ENCODE measurements around the gene ACAN. TPM values are rescaled to one million over a fixed set of nuclear protein-coding genes. Genes with fewer than 3 reads are reported as not detected.

The ACAN gene
- polyA plus RNA-seq, 1 donor, result 0.16 TPM

GRCh38 chr15:88818920-88819319, 15.7 kb downstream of the ACAN start:
- no CpG with 5 or more reads among the region's 2 CpGs for WGBS (ENCODE audit: insufficient coverage, low lambda C conversion rate)
- no peak overlapping the region for H3K4me3 ChIP-seq (ENCODE audit: low read length)
- no peak for DNase-seq
- peaks cover 11% of the 10 kb centered on the region for H3K27me3 ChIP-seq (ENCODE audit: control insufficient read depth, insufficient read depth, low read length)
- no peaks in the 10 kb centered on the region for H3K36me3 ChIP-seq (ENCODE audit: control insufficient read depth, insufficient read depth, low read length)
- H3K4me1 ChIP-seq (ENCODE audit: control insufficient read depth, insufficient read depth, low read length), result no peaks in the 10 kb centered on the region
- no peak overlapping the region for H3K27ac ChIP-seq (ENCODE audit: low read length)
- no peaks in the 10 kb centered on the region for H3K9me3 ChIP-seq (ENCODE audit: control insufficient read depth, low read depth, low read length)

- no peak for DNase-seq
- Histone ChIP-seq H3K4me1 (ENCODE audit: control insufficient read depth, insufficient read depth, low read length) (no peaks in the 10 kb centered on the region), H3K27me3 (ENCODE audit: control insufficient read depth, insufficient read depth, low read length) (peaks cover 8% of the 10 kb centered on the region), H3K36me3 (ENCODE audit: control insufficient read depth, insufficient read depth, low read length) (no peaks in the 10 kb centered on the region), H3K4me3 (ENCODE audit: low read length) (no peak overlapping the region), H3K9me3 (ENCODE audit: control insufficient read depth, low read depth, low read length) (no peaks in the 10 kb centered on the region), H3K27ac (ENCODE audit: low read length) (no peak overlapping the region)
- WGBS (ENCODE audit: insufficient coverage, low lambda C conversion rate), result no CpG with 5 or more reads among the region's 5 CpGs
Measured at GRCh38 chr15:88821993-88822392, 18.8 kb downstream of the ACAN start.

GRCh38 chr15:88828791-88829190, 25.6 kb downstream of the ACAN start:
- no peak overlapping the region for H3K4me3 ChIP-seq (ENCODE audit: low read length)
- no peaks in the 10 kb centered on the region for H3K9me3 ChIP-seq (ENCODE audit: control insufficient read depth, low read depth, low read length)
- H3K27me3 ChIP-seq (ENCODE audit: control insufficient read depth, insufficient read depth, low read length), result no peaks in the 10 kb centered on the region
- no peak overlapping the region for H3K27ac ChIP-seq (ENCODE audit: low read length)
- H3K36me3 ChIP-seq (ENCODE audit: control insufficient read depth, insufficient read depth, low read length), result no peaks in the 10 kb centered on the region
- no peak for DNase-seq
- H3K4me1 ChIP-seq (ENCODE audit: control insufficient read depth, insufficient read depth, low read length), result no peaks in the 10 kb centered on the region
- WGBS (ENCODE audit: insufficient coverage, low lambda C conversion rate), result 72% methylated on average over 2 of the region's 5 CpGs

- Histone ChIP-seq H3K4me1 (ENCODE audit: control insufficient read depth, insufficient read depth, low read length) (no peaks in the 10 kb centered on the region), H3K27ac (ENCODE audit: low read length) (no peak overlapping the region), H3K9me3 (ENCODE audit: control insufficient read depth, low read depth, low read length) (no peaks in the 10 kb centered on the region), H3K36me3 (ENCODE audit: control insufficient read depth, insufficient read depth, low read length) (no peaks in the 10 kb centered on the region), H3K27me3 (ENCODE audit: control insufficient read depth, insufficient read depth, low read length) (no peaks in the 10 kb centered on the region), H3K4me3 (ENCODE audit: low read length) (no peak overlapping the region)
- DNase-seq, result no peak
- no CpG with 5 or more reads among the region's 5 CpGs for WGBS (ENCODE audit: insufficient coverage, low lambda C conversion rate)
Measured at GRCh38 chr15:88830016-88830415, 26.8 kb downstream of the ACAN start.

GRCh38 chr15:88832820-88833730, 29.8 kb downstream of the ACAN start:
- Histone ChIP-seq H3K9me3 (ENCODE audit: control insufficient read depth, low read depth, low read length) (no peaks in the 10 kb centered on the region), H3K4me3 (ENCODE audit: low read length) (no peak overlapping the region), H3K27me3 (ENCODE audit: control insufficient read depth, insufficient read depth, low read length) (no peaks in the 10 kb centered on the region), H3K36me3 (ENCODE audit: control insufficient read depth, insufficient read depth, low read length) (no peaks in the 10 kb centered on the region), H3K4me1 (ENCODE audit: control insufficient read depth, insufficient read depth, low read length) (no peaks in the 10 kb centered on the region), H3K27ac (ENCODE audit: low read length) (no peak overlapping the region)
- no peak for DNase-seq
- 20% methylated on average over 1 of the region's 12 CpGs for WGBS (ENCODE audit: insufficient coverage, low lambda C conversion rate)

GRCh38 chr15:88833731-88834100, 30.5 kb downstream of the ACAN start:
- no peaks in the 10 kb centered on the region for H3K9me3 ChIP-seq (ENCODE audit: control insufficient read depth, low read depth, low read length)
- no peak overlapping the region for H3K27ac ChIP-seq (ENCODE audit: low read length)
- no peaks in the 10 kb centered on the region for H3K4me1 ChIP-seq (ENCODE audit: control insufficient read depth, insufficient read depth, low read length)
- H3K36me3 ChIP-seq (ENCODE audit: control insufficient read depth, insufficient read depth, low read length), result no peaks in the 10 kb centered on the region
- DNase-seq, result no peak
- no peak overlapping the region for H3K4me3 ChIP-seq (ENCODE audit: low read length)
- WGBS (ENCODE audit: insufficient coverage, low lambda C conversion rate), result no CpG with 5 or more reads among the region's 8 CpGs
- no peaks in the 10 kb centered on the region for H3K27me3 ChIP-seq (ENCODE audit: control insufficient read depth, insufficient read depth, low read length)

GRCh38 chr15:88834211-88834812, 31.1 kb downstream of the ACAN start:
- WGBS (ENCODE audit: insufficient coverage, low lambda C conversion rate), result no CpG with 5 or more reads among the region's 14 CpGs
- no peak overlapping the region for H3K27ac ChIP-seq (ENCODE audit: low read length)
- H3K4me1 ChIP-seq (ENCODE audit: control insufficient read depth, insufficient read depth, low read length), result no peaks in the 10 kb centered on the region
- H3K9me3 ChIP-seq (ENCODE audit: control insufficient read depth, low read depth, low read length), result no peaks in the 10 kb centered on the region
- no peaks in the 10 kb centered on the region for H3K27me3 ChIP-seq (ENCODE audit: control insufficient read depth, insufficient read depth, low read length)
- DNase-seq, result peak in 1 of 2 donors; percentile 8
- no peaks in the 10 kb centered on the region for H3K36me3 ChIP-seq (ENCODE audit: control insufficient read depth, insufficient read depth, low read length)
- H3K4me3 ChIP-seq (ENCODE audit: low read length), result no peak overlapping the region

- Histone ChIP-seq H3K27me3 (ENCODE audit: control insufficient read depth, insufficient read depth, low read length) (no peaks in the 10 kb centered on the region), H3K9me3 (ENCODE audit: control insufficient read depth, low read depth, low read length) (no peaks in the 10 kb centered on the region), H3K4me1 (ENCODE audit: control insufficient read depth, insufficient read depth, low read length) (no peaks in the 10 kb centered on the region), H3K27ac (ENCODE audit: low read length) (no peak overlapping the region), H3K4me3 (ENCODE audit: low read length) (no peak overlapping the region), H3K36me3 (ENCODE audit: control insufficient read depth, insufficient read depth, low read length) (no peaks in the 10 kb centered on the region)
- 67% methylated on average over 1 of the region's 4 CpGs for WGBS (ENCODE audit: insufficient coverage, low lambda C conversion rate)
- no peak for DNase-seq
Measured at GRCh38 chr15:88835119-88835518, 31.9 kb downstream of the ACAN start.

GRCh38 chr15:88835646-88836045, 32.4 kb downstream of the ACAN start:
- DNase-seq, result no peak
- no peak overlapping the region for H3K27ac ChIP-seq (ENCODE audit: low read length)
- H3K4me3 ChIP-seq (ENCODE audit: low read length), result no peak overlapping the region
- H3K36me3 ChIP-seq (ENCODE audit: control insufficient read depth, insufficient read depth, low read length), result no peaks in the 10 kb centered on the region
- H3K4me1 ChIP-seq (ENCODE audit: control insufficient read depth, insufficient read depth, low read length), result no peaks in the 10 kb centered on the region
- H3K27me3 ChIP-seq (ENCODE audit: control insufficient read depth, insufficient read depth, low read length), result no peaks in the 10 kb centered on the region
- no peaks in the 10 kb centered on the region for H3K9me3 ChIP-seq (ENCODE audit: control insufficient read depth, low read depth, low read length)
- no CpG with 5 or more reads among the region's 2 CpGs for WGBS (ENCODE audit: insufficient coverage, low lambda C conversion rate)

GRCh38 chr15:88838667-88839066, 35.4 kb downstream of the ACAN start:
- Histone ChIP-seq H3K4me3 (ENCODE audit: low read length) (no peak overlapping the region), H3K27me3 (ENCODE audit: control insufficient read depth, insufficient read depth, low read length) (no peaks in the 10 kb centered on the region), H3K4me1 (ENCODE audit: control insufficient read depth, insufficient read depth, low read length) (no peaks in the 10 kb centered on the region), H3K27ac (ENCODE audit: low read length) (no peak overlapping the region), H3K9me3 (ENCODE audit: control insufficient read depth, low read depth, low read length) (no peaks in the 10 kb centered on the region), H3K36me3 (ENCODE audit: control insufficient read depth, insufficient read depth, low read length) (no peaks in the 10 kb centered on the region)
- WGBS (ENCODE audit: insufficient coverage, low lambda C conversion rate), result no CpG with 5 or more reads among the region's 18 CpGs
- DNase-seq, result no peak

Data from large intestine (tissue), 3 donors.